Activated naive CD8-positive, alpha-beta T cell treated with anti-CD3 and anti-CD28 coated beads, Interleukin-2, amount 50 U/mL, for 24 hours (primary cell): ENCODE measurements around the gene NEDD4L.

Source experiments
- ATAC-seq: fragments of 150-1000 bp; cut with Tn5 transposase; one replicate; pipeline ENCODE4 v1.10.0; 2021
- DNase-seq: peaks from one replicate; pipeline ENCODE4 v3.0.0; 2021
- H3K27ac Mint-ChIP-seq: one replicate; pipeline ENCODE4 v1.8.0; 2021; ENCODE audit warnings: mild to moderate bottlenecking, mixed read lengths
- H3K27me3 Mint-ChIP-seq: one replicate; pipeline ENCODE4 v1.8.0; 2021; ENCODE audit warnings: mixed read lengths
- H3K36me3 Mint-ChIP-seq: one replicate; pipeline ENCODE4 v1.8.0; 2021; ENCODE audit warnings: low read depth, mixed read lengths
- H3K4me1 Mint-ChIP-seq: one replicate; pipeline ENCODE4 v1.8.0; 2021; ENCODE audit warnings: mixed read lengths
- H3K4me3 Mint-ChIP-seq: one replicate; pipeline ENCODE4 v1.8.0; 2021; ENCODE audit warnings: mild to moderate bottlenecking, moderate library complexity, mixed read lengths
- H3K9me3 Mint-ChIP-seq: one replicate; pipeline ENCODE4 v1.8.0; 2021; ENCODE audit warnings: mixed read lengths

The NEDD4L gene

DNA sequence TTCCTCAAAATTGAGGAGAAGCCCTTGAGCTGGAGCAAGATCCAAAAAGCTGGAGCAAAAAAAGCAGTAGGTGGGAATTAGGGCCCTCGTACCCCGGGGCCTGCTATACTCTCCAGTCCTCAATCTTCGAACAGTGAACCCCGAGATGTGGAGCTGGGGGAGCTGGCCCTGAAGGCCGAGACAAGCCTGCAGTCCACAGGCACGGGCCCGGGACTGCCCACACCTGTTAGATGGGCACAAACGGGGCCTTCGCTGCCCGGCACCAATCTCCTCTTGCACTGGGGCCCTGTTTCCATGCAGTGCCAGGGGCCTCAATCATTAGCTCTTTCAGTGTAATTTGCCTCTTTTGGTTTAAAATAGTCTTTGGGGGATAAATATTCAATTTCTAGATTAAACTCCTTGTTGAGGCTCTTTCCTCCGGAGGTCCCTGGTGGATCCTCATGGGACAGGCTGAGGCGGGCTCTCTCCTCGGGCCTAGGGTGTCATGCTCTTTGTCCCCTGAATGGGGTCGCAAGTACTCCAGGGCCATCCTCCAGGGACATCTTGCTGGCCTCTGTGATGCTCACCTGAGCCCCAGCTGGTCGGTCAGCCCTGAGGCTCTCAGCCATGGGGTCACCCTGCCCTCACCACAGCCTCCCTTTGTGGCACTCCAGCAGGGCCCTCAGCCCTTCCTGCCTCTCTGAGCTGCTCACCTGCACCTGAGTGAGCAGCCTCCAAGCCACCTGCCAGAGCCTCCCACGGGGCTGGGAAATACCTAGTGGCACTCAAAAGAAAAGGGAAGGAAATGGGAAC lies 361.3 kb downstream of the NEDD4L start:
- no peak overlapping the region for H3K4me3 Mint-ChIP-seq
- H3K27ac Mint-ChIP-seq, result no peak overlapping the region

DNA sequence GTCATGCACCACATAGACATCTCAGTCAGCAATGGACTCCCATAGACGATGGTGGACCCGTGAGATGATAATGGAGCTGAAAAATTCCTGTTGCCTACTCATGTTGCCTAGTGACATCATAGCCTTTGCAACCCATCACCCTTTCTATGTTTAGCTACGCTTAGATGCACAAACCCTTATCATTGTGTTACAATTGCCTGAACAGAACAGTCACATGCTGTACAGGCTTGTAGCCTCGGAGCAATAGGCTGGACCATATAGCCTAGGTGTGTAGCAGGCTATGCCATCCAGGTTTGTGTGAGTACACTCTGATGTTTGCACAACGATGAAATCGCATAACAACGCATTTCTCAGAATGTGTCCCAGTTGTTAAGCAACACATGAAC lies 363.2 kb downstream of the NEDD4L start:
- no peak for ATAC-seq
- DNase-seq, result no peak
- no peak overlapping the region for H3K27ac Mint-ChIP-seq
- no peaks in the 10 kb centered on the region for H3K27me3 Mint-ChIP-seq
- no peak overlapping the region for H3K4me3 Mint-ChIP-seq
- H3K9me3 Mint-ChIP-seq, result no peaks in the 10 kb centered on the region
- H3K36me3 Mint-ChIP-seq, result no peaks in the 10 kb centered on the region
- H3K4me1 Mint-ChIP-seq, result no peaks in the 10 kb centered on the region

More for the DNA sequence above, 361.3 kb downstream of the NEDD4L start:
- H3K36me3 Mint-ChIP-seq, result no peaks in the 10 kb centered on the region
- H3K9me3 Mint-ChIP-seq, result no peaks in the 10 kb centered on the region
- H3K27me3 Mint-ChIP-seq, result no peaks in the 10 kb centered on the region
- ATAC-seq (no peak), DNase-seq (no peak)
- peaks cover 4% of the 10 kb centered on the region for H3K4me1 Mint-ChIP-seq

DNA sequence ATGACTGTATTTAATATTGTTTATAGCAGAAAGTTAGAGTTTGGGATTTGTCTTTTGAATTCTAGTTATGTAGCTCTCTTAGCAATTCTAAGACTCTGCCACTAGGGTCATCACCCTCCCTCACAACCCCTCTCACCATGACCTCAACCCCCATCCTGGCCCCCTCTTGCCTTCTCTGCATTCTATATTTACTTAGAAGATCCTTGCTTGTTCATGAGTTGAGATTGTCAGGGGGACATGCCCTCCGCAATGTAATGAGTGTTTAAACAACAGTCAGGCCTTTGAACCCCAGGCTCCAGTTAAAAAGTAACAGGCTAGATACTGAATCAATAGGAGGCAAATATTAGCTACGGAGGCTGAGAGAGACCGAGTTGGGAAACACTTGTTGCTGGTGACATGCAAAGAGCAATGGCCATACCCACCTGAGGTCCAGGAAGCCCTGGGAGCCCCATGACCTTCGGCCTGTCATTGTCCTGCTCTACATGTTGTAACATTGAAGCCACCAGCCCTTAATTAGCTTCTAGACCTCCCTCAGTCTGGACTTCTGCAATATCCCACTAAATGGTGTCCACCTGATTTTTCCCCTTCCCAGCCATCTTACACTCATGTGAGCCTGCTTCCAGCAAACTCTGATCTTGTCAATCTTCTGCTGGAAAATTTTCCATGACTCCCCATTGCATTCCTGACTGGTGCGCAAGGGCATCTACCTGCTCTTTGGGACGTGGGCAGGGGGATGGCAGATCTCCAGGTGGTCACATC lies 363.8 kb downstream of the NEDD4L start:
- no peaks in the 10 kb centered on the region for H3K36me3 Mint-ChIP-seq
- H3K27me3 Mint-ChIP-seq, result no peaks in the 10 kb centered on the region
- H3K27ac Mint-ChIP-seq, result no peak overlapping the region
- no peak overlapping the region for H3K4me3 Mint-ChIP-seq
- no peak for ATAC-seq
- no peaks in the 10 kb centered on the region for H3K9me3 Mint-ChIP-seq
- no peak for DNase-seq
- no peaks in the 10 kb centered on the region for H3K4me1 Mint-ChIP-seq

DNA sequence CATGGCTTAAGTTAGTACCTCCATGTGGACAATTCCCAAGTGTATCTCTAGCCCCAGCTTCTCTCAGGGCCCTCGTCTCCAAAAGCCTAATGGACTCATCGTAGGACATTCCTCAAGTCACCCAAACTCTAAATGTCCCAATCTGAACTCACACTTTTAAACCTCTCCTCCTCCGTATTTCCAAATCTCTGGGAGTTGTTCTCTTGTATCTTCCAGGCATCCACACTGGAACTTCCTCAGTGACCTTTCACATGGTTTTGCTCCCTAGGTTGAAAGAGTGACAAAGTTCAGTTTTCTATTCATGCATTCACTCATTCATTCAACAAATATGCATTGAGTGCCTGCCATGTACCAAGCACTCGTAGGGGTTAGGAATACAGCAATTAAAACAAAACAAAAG lies 364.6 kb downstream of the NEDD4L start:
- Mint-ChIP-seq H3K27me3 (no peaks in the 10 kb centered on the region), H3K4me1 (no peaks in the 10 kb centered on the region), H3K9me3 (no peaks in the 10 kb centered on the region), H3K36me3 (no peaks in the 10 kb centered on the region), H3K4me3 (no peak overlapping the region), H3K27ac (no peak overlapping the region)
- ATAC-seq (no peak), DNase-seq (no peak)

DNA sequence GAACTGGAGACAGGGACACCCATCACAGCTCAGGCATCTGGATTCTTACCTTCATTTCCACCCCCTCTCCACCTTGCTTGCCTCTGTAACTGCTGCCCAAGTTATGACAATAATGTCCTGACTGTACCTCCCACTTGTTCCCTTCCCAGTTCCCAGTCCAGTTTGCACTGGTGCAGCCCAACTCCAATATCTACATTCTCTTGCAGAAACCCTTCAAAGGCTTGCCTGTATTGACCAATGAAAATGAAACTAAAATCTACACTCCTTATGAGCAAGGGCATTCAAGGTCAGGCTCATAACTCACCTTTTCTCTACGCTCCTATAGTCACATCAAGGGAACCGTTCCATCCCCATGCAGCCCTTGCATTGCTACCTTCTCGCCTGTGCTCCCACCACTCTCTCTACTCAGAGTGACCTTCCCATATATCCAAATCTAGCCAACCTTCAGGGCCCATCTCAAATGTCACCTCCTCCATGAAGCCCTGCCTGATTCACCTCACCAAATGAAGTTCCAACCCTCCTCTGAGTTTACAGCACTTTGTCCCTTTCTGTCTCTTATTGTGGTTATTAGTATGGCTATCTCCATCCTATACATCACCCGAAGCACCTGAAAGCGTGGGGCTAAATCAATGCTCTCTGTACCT lies 365.9 kb downstream of the NEDD4L start:
- Mint-ChIP-seq H3K27ac (no peak overlapping the region), H3K4me3 (no peak overlapping the region), H3K9me3 (no peaks in the 10 kb centered on the region), H3K36me3 (no peaks in the 10 kb centered on the region), H3K27me3 (no peaks in the 10 kb centered on the region), H3K4me1 (no peaks in the 10 kb centered on the region)
- no peak for ATAC-seq
- no peak for DNase-seq

DNA sequence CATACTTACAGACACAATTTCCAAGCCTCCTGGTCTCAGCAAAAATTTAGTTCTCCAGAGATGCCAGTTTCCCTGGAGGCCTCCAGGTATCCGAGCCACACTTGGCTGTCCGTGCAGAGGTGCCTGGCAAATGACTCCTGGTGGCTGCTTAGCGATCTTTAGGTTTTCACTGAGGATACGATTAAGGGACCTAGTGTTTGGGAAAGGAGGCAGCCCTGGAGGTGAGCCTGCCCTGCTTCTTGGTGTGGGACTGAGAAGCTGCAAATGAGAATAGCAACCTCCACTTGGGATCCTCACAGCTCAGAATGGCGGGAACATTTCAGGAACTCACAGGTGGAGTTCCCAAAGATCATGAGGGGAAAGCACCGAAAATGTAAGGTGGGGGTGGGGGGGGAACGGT lies 367.3 kb downstream of the NEDD4L start:
- Mint-ChIP-seq H3K27me3 (no peaks in the 10 kb centered on the region), H3K27ac (no peak overlapping the region), H3K9me3 (no peaks in the 10 kb centered on the region), H3K36me3 (no peaks in the 10 kb centered on the region), H3K4me1 (no peaks in the 10 kb centered on the region), H3K4me3 (no peak overlapping the region)
- ATAC-seq (no peak), DNase-seq (no peak)

DNA sequence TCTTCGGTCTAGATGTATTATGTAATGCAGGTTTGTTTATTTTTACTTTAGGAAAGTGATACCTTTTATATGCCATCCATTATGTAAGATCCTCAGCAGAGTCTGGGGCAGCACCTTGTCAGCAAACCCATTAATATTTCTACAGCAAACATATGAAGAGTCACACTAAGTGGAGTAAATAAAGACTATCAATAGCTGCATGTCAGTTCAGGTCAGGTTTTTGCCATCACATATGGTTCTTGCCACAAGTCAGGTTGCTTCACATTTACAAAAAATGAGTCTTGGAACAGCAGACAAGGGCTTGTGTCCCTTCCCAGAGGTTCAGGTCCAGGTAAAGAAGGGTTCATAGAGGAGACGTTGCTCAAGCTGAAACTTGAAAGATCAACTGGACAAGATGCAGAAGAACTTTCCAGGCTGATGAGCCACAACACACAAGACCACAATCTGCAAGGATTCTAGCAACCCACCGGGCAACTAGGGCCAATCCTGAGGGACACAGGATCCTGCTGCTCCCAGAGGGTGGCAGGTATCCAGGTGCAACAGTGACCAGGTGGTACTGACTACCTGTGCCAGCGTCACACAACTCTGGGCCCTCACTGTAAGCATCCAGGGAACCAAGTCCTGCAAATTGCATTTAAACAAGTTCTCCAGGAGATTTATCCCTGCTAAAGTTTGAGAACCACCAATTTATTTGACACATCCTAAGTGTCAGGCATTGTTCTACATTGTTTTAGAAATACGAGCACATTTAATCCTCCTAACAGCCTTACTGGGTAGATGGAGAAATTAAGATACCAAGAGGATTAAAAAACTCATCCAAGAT lies 369.0 kb downstream of the NEDD4L start:
- Mint-ChIP-seq H3K9me3 (no peaks in the 10 kb centered on the region), H3K36me3 (no peaks in the 10 kb centered on the region), H3K4me1 (no peaks in the 10 kb centered on the region), H3K27me3 (no peaks in the 10 kb centered on the region), H3K27ac (no peak overlapping the region), H3K4me3 (no peak overlapping the region)
- ATAC-seq, result no peak
- DNase-seq, result no peak

DNA sequence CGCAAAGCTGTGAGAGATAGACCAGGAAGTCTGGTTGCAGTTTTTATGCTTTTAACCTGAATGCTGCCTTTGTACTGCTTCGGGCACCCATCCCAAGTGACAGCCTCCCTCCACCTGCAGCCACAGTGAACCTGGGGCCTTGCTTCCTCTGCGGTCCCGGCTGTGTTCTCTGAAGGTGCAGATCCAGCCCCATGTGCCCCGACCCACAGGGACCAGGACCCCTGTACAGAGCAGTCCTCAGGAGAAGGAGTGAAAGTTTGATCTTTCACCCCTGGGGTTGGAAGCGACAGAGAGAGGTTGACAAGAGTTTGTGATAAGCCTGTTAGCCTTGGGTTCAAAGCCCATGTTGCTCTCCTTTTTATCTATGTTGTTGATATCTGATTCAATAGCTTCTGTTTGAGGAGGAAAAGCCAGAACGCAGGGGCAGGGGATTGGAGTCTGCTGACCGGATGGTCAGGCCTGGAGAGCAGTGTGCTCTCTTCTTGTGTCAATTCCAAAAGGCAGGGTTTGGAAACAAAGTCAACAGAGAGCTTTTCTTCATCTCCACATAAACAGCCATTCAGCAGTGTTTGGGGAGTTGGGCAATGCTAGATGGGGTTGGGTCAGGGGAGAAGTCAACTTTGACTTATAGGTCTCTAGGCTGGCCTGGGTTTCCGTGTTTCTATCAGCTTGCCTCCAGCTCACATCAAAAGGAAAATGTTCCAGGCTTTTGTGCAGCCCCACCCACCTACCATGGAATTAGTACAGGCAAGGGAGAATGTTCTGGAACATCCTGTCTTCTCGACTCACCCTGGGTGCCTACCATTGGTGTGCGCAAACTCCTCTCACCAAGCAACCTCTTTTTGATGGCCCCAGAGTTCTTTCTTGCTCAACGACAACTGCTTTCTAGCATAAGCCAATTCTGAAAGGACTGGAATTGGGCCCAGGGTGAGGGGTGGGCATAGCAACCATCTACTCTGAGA lies 369.9 kb downstream of the NEDD4L start:
- Mint-ChIP-seq H3K4me1 (no peaks in the 10 kb centered on the region), H3K9me3 (no peaks in the 10 kb centered on the region), H3K27me3 (no peaks in the 10 kb centered on the region), H3K4me3 (no peak overlapping the region), H3K27ac (no peak overlapping the region), H3K36me3 (no peaks in the 10 kb centered on the region)
- DNase-seq, result no peak
- ATAC-seq, result no peak

DNA sequence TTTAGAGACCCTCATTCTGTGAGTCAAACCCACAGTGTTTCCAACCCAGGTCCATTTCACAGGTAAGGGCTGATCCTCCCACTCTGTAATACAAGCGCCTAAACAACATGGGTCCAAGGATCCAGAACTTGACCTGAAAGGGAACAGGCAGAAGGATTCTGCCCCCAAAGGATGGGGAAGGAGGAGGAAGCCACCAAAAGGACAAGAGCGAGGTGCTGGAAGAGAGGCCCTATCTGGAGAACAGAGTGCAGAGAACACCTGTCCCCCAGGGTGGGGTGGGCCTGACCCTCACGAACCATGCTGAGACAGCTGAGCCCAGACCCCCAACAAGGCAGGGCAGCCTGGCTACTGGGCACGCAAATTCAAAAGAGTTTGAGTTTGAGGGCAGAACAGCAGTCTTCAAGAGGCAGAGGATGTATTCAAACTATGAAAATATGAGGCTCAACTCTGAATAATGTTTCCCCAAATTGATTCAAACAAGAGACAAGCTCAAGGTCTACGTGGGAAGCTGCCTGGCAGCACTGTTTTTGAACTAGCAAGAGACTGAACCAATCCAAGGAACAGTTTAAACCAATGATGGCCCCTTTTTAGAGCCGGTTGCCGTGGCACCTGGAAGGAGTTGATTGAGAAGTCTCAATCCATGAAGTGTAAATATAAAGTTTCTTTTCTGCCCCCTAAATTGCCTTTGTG lies 372.1 kb downstream of the NEDD4L start:
- Mint-ChIP-seq H3K4me3 (no peak overlapping the region), H3K9me3 (peaks cover 3% of the 10 kb centered on the region), H3K27me3 (no peaks in the 10 kb centered on the region), H3K27ac (no peak overlapping the region), H3K36me3 (no peaks in the 10 kb centered on the region), H3K4me1 (no peaks in the 10 kb centered on the region)
- ATAC-seq (no peak), DNase-seq (no peak)

DNA sequence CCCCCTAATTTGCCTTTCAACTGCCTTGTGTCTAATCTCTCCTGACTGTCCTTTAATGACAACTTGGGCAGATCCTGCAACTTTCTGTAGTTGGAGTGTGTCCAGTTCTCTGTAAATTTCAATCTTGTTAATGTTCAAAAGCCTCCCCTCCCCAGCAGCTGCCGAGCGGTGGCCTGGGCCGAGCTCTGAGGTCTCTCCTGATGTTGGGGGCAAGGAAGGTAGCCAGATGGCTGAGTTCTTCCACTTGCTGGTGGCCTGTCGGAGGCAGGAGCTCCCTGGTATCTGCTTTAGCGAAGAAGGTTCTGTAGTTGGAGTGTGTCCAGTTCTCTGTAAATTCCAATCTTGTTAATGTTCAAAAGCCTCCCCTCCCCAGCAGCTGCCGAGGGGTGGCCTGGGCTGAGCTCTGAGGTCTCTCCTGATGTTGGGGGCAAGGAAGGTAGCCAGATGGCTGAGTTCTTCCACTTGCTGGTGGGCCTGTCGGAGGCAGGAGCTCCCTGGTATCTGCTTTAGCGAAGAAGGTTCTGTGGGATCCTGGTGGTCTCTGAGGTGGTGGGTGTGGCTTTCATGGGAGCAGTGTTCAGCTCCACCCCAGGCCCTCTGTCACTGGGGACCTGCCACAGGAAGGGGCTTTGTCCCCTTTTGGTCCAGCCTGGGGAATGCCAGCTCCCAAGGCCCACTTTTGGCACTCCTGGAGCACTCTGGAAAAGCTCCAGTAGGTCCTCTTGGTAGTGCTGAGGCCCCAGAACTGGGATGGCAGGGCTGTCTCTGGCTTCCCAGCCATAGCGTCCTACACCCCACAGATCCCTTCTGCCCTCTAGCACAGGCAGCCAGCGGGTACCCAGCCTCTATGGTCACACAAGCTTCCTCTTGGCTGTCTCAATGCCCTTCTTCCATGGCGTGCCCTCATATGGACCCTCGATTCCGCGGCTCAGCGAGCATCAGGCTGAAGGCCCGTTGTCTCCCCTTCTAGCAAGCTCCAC lies 373.0 kb downstream of the NEDD4L start:
- Mint-ChIP-seq H3K36me3 (no peaks in the 10 kb centered on the region), H3K4me3 (no peak overlapping the region), H3K4me1 (no peaks in the 10 kb centered on the region), H3K27me3 (no peaks in the 10 kb centered on the region), H3K9me3 (peaks cover 3% of the 10 kb centered on the region), H3K27ac (no peak overlapping the region)
- DNase-seq, result no peak
- ATAC-seq, result no peak

DNA sequence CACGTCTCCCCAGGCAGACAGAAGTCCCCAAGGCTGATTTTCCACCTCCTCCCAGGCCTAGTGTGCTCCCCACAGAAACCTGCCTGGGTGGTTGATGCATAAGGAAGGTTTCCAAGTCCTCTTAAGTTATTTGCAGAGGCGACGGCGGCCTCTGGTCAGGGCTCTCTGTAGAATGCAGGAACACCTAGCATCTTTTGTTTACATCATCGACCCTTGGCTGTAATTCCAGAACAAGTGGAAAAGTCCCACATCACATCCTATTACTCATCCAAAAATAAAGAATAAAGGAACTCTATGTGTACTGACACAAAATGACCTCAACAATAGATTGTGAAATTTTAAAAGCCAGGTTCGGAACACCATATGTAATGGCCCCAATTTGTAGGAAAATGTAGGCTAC lies 373.7 kb downstream of the NEDD4L start:
- Mint-ChIP-seq H3K9me3 (peaks cover 3% of the 10 kb centered on the region), H3K4me3 (no peak overlapping the region), H3K27me3 (peaks cover 2% of the 10 kb centered on the region), H3K27ac (no peak overlapping the region), H3K4me1 (no peaks in the 10 kb centered on the region), H3K36me3 (no peaks in the 10 kb centered on the region)
- ATAC-seq (no peak), DNase-seq (no peak)

DNA sequence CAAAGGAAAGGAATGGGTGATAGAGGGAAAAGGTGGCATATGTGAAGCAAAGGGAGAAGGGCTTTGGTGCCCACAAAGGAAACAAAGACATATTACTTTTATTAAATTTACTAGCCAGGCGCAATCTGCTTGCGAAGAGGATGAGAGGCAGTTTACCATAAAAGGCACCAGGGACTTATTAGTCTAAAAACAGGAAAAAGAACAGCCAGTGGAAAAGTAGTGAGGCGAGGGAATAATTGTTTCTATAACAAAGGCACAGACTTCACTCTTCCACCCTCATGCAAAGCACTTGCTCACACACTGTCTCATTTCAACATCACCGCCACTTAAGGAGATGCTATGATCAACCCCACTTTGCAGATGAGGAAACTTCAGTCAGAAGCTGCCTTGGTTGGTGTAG lies 374.3 kb downstream of the NEDD4L start:
- no peaks in the 10 kb centered on the region for H3K36me3 Mint-ChIP-seq

More for the DNA sequence above, 374.3 kb downstream of the NEDD4L start:
- no peaks in the 10 kb centered on the region for H3K4me1 Mint-ChIP-seq
- H3K27ac Mint-ChIP-seq, result no peak overlapping the region
- H3K9me3 Mint-ChIP-seq, result peaks cover 3% of the 10 kb centered on the region
- no peak overlapping the region for H3K4me3 Mint-ChIP-seq
- no peak for ATAC-seq
- no peak for DNase-seq
- peaks cover 4% of the 10 kb centered on the region for H3K27me3 Mint-ChIP-seq
